Endometrial microvascular endothelial cells (primary cell): ENCODE data around the gene PANX2. TPM values are rescaled to one million over a fixed set of nuclear protein-coding genes. Genes with fewer than 3 reads are reported as not detected.
"Not testable (repeated sequence)": the region's sequence is repeated elsewhere in the genome, so short reads cannot be mapped to it uniquely, and the experiment has no call there.

ENCODE experiments used
- in situ Hi-C: cut with HindIII; loops from 2 replicates; pipeline ENCODE4 v1.10.0; 2017; ENCODE audit warnings: low sequenced_read_pairs, low pct_unique_long_range_greater_than_20kb; ENCODE audit errors: inconsistent ontology term
- total RNA-seq: library from RNA; depleted of rRNA; stranded (reverse); fragments of >200 nt; gene quantifications from one replicate; pipeline ENCODE4 v1.2.3, GENCODE V29; 2015; ENCODE audit errors: inconsistent ontology term

The PANX2 gene
- total RNA-seq, 1 donor from 2014 or later: 2.2 TPM

DNA sequence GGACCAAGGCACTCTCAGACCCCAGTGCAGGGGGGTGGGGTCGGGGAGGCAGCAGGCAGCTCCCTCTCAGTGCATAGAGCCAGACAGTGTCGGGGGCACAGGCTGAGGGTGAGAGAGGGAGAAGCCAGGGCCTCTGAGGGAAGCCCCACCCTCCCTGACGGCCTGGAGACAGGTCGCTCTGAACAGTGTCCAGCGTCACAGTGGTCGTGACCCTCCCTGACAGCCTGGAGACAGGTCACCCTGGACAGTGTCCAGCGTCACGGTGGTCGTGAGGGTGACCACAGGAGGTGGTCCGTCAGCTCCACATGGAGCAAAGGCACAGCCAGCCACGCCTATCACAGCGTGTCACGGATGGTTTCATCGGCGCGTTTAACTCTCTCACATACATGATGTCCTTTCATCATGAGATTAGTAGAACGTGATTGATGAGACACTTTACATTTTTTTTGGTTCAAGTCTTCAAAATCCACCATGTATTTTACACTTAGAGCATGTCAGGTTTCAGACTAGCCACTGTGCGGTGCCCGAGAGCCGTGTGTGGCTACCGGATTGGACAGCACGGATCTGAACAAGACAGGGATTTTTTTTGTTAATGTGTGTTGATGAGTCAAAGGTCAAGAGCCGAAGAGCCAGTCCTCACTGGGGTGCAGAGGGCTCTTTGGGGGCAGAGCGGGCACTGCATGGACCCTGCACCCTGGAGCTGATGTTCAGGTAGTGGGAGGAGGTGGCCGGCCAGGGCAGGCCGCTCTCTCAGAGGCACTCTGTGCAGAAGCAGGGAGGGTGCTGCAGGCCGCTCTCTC, 23.9 kb upstream of the PANX2 start:
- in situ Hi-C loops: no loop called here

DNA sequence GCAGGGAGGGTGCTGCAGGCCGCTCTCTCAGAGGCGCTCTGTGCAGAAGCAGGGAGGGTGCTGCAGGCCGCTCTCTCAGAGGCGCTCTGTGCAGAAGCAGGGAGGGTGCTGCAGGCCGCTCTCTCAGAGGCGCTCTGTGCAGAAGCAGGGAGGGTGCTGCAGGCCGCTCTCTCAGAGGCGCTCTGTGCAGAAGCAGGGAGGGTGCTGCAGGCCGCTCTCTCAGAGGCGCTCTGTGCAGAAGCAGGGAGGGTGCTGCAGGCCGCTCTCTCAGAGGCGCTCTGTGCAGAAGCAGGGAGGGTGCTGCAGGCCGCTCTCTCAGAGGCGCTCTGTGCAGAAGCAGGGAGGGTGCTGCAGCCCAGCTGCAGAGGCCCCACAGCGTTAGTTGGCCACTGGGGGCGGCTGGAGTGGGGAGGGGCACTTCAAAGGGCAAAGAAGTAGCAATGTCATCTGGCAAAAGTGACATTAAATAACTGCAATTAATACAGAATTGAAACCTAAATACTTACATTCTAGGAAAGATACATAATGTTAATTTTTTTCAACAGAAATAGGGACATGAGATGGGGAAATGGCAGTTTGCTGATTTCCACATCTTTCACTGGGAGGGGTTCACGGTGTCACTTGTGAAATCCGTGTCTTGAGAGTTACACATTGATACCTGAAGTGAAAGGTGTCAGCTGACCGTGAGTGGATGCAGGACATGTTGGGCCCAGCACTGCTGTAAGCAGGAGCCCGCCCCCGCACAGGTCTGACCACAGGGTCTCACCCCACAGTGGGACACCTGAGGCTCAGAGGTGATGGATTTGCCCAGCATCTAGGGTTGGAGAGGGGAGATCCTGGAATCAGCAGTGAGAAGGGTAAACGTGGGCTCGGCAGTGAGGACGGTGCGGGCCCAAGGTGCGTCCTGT, 23.0 kb upstream of the PANX2 start:
- in situ Hi-C loops: not testable (repeated sequence)

DNA sequence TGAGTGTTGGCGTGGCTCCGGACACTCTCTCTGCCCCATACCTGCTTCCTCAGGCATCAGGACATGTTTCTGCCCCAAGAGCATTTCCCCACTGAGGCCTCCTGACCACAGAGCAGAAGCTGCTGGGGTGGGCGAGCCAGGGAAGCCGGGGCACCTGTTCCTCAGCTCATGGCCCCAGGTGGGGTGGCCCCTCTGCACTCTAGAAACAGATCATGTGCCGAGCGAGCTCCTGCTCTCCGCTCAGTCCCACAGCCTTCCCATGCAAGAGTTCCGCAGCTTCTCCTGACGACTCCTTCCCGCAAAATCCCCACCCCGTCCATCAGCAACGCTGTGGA, 22.4 kb upstream of the PANX2 start:
- in situ Hi-C loops: no loop called here

DNA sequence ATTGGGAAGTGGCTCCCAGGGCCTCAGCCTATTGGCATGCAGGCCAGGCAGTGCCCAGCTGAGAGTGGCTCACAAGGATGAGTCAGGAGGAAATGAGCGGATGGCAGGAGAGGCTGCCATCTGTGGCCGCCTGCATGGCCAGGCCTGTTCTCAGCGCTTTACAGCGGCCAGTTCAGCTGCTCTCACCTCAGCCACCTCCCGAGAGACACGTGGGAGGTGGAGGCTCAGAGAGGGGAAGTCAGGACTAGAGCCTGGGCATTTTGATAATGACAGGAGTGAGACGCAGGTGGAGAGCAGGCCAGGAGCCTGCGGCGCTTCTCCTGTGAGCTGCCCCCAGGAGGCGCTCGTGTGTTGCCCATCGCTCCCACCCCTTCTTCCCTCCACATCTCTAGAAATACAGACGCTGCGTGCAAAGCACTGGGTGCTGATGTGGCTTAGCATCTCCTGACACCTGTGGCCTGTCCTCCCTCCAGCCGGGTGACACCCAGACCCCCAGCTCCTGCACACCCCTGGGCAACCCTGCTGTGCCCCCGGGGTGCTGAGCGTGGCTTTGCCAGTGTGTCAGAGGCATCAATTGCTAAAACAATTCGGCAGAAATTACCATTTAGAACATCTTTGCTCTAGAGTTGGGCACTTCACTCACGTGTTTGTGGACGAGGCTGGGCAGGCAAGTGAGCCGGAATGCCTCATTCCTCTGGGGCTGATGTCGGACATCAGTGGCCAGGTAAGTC, 21.4 kb upstream of the PANX2 start:
- in situ Hi-C loops: no loop called here

DNA sequence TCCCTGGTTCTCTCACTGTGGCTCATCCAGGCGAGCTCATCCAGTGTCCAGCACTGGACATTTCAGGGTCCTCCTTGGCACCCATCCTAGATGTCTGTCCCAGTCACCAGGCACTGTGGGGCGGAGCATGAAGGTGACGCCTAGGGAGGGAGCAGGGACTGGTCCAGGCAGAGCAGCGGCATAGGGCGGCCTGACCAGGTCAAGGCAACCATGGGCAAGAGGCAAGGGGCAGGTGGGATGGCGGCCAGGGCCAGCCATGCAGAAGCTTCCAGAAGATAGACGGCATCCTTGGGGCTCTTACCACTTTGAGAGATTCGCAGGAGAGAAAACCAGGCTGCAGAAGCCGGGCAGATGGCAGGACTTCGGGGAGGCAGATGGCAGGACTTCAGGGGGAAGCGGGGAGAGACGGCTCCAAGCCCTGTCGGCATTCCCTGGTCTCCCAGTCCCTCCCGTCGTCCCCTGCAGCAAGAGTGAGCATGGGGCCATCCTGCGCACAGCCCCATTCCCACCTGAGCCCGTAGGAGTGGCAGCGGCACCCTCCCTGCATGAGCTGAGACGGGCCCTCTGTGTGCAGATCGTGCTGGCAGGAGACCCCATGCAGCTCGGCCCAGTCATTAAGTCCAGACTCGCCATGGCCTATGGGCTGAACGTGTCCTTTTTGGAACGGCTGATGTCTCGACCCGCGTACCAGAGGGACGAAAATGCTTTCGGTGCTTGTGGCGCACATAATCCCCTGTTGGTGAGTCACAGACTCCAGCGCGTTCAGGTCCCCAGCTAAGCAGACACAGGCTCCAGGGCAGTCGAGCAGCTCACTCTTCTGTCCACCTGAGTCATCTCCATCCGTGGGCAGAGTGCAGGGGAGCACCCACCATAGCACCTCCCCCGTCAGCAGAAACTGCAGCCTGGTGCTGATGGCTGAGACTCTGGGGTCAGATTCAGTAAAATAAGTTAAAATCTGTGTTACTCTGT, 20.1 kb upstream of the PANX2 start:
- in situ Hi-C loops: no loop called here

DNA sequence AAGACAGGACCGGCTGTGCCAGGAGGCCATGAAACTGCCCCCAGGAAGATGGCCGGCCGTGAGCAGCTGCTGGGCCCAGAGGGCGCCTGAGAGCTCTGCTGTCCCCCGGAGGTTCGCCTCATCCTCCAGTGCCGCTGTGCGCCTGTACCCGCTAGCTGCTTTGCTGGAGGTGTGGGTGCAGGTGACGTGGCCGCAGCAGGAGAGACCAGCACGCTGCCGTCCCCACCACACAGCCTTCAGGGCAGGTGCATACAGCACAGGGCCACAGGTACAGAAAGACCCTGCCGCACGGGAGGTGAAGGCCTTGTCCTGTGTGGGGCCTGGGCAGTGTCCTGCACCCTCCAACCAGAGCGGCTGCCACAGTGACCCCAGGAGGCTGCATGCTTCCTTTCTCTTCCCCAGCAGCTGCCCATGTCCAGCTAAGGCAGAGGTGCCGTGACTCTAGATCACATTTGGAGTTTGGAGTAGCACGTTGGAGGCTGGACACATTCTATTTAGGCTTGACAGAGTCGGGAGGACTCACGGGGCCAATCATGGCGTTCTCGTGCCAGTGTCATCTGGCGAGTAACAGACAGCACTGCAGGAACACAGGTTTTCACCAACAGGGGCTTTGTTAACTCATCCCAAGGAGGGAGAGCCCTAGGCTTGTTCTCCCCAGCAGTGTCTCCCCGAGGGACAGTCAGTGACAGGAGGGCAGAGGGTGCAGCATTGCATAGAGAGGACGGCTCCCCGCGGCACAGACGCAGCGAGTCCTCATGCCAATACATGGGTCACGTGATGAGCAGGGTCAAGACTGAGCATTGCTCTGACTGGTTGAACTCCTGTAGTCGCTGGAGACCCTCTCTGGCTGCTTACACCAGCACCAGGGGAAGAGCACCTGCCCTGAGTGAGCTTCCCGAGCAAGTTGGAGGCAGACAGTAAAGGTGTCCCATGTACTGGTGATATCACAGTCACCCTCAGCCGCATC, 18.7 kb upstream of the PANX2 start:
- in situ Hi-C loops: no loop called here

DNA sequence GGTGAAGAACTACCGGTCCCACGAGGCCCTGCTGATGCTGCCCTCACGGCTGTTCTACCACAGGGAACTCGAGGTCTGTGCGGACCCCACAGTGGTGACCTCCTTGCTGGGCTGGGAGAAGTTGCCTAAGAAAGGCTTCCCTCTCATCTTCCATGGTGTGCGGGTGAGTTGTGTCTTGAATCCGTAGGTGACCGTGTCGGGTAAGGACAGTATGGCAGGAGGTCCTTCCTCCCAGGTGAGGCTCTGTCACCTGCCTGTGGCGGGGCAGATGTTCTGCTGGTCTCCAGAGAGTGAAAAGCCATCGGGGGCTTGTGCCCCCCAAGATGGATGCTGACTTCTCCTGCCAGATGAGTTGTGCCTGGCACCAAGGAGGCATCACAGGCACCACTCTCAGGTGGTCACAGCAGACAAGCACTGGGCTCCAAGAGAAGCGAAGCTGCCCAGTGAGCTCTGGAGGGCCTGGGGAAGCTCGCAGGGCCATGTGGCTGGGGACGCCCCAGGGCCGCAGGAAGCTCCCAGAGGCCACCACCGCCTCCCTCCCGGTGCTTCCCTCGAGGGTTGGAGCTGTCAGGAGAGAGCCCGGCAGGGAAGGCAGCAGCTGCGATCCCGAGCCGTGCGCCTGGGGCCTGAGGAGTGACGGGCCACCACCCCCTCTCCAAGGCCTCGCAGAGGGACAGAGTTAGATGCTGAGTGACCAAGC, 17.3 kb upstream of the PANX2 start:
- in situ Hi-C loops: no loop called here

DNA sequence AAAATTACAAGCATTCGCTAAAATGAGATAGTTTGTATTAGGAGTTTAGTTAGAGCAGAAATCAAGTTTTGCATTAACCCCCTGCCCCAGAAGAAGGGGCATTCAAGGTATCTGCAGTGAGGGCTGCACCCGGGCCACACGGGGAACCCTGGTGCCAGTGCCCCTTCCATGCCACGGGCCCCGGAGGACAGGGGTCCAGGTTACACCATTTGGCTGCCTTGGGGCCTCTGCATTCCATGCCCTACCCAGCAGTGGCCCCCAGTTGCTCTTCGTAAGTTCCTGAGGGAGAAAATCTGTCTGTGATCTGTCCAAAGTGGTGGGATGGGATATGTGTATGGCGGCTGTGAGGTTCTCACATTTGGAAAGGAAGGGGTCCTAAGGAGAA, 16.8 kb upstream of the PANX2 start:
- in situ Hi-C loops: no loop called here

DNA sequence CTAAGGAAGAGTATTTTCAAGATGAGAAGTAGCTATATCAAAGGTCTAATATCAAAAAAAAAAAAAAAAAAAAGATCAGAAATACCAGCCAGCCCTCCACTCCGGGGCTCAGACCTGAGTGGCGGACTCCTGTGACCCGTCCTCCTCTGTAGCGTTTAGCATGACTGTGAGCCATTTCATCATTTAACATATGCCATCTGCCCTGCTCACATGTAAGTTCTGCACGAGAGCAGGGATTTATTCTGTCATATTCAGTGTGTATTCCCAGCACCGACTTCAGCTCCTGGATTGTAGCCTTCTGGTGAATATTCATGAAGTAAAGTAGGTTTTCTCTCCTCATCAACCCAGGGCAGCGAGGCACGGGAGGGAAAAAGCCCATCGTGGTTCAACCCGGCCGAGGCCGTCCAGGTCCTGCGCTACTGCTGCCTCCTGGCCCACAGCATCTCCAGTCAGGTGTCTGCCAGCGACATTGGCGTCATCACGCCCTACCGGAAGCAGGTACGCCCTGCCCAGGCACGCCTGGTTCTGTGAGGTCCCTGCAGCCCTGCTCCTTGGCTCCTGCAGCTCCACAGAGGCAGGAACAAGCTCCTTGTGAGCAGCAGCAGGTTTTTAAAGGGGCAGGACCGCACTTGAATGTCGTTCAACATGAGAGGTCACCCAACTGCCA, 12.7 kb upstream of the PANX2 start:
- in situ Hi-C loops: no loop called here

DNA sequence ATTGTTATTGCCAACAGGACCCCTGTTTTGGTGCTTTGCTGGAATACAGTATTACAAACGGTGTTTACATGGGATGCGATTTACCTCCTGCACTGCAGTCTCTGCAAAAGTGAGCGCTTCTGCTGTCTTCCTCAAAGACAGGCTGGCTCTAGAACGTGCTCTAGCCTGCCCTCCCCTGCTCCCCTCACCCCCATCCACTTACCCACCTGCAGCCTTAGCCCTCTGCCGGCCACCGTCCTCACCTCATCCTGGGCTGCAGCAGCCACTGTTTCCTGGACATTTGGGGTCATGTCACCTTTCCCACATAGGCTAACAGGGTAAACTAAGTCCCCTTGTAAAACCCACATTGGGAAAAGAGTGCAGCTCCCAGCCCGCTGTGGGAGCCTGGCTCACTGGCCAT, 9.6 kb upstream of the PANX2 start:
- in situ Hi-C loops: no loop called here

DNA sequence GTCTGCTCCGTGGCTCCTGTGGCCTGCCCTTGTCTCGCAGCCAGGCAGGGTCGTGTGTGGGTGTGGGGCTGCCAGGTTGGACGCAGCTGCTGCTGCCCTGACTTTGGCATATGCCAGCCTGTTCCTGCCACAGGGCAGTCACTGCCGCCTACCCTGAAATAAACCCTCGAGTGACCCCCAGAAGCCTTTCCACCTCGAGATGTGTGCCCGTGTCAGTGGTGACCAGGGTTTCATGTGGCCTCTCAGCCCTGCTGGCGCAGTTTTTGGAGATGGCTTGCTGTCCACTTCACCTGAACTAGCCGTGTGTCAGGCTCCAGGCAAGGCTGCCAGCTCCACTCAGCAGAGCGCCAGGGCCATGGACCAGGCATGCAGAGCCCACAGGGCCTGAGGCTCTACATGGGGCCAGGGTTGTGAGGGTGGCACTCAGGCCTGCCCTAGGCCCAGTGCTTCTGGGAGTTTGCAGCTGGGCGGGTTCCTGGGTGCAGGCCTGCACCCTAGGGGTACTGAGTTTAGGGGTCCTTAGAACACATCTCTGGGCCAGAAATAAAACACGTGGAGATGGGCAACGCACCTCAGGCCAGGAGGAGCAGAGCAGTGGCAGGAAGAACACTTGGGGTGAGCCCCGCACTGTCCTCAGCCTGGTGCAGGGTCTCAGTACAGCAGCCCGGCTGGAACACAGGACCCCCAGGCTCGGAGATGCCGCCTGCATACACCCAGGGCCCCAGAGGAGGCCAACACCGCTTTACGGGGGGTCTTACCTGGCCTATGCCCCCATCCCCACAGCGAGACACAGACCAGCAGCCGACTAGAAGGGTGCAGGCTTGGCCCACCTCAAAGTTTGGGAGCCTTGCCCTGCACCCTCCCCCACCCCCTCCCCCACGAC, 8.8 kb upstream of the PANX2 start:
- in situ Hi-C loops: no loop called here

DNA sequence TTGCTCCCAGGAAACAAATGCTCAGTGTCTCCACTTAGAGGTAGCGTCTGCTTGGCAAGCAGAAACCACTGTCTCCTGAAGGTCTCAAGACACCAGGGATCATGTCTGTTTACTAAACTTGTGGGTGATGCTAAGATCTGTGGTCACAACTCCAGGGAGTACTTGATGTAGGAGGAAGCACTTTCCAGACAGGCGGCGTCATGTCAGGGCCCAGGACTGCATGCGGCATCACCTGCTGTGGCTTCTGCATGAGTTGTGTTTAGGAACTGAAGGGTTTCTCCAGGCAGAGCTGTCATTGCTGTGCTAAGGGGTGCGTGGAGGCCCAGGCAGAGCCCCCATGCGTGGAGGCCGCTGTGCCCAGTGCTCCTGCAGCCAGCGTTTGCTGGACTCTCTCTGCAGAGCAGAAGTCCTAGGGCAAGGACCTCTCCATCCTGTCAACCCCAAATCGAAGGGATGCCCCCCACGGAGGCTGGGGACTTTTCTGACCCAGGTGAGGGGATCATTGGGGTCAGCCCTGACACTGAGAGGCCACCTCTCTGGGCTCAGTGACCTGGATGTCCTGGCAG, 8.1 kb upstream of the PANX2 start:
- in situ Hi-C loops: no loop called here

DNA sequence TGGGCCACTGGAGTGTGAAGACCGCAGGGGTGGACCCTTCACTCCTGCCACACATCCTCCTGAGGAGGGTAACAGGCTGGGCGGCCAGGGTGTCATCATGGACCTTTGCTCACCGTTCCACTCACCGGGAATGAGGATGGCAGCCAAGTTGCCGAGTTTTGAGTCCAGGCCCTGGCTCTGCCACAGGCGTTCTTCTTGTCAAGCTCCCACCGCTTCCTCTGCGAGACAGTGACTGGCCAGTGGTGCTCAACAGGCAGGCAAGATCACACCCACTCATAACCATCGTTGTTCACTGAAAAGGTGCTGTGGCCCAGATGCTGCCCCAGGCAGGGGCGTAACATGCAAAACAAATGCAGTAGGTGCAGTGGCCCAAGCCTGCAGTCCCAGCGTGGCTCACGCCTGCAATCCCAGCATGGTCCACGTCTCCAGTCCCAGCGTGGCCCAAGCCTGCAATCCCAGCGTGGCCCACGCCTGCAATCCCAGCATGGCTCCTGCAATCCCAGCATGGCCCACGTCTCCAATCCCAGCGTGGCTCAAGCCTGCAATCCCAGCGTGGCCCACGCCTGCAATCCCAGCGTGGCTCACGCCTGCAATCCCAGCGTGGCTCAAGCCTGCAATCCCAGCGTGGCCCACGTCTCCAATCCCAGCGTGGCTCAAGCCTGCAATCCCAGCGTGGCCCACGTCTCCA, 5.0 kb upstream of the PANX2 start:
- in situ Hi-C loops: no loop called here

DNA sequence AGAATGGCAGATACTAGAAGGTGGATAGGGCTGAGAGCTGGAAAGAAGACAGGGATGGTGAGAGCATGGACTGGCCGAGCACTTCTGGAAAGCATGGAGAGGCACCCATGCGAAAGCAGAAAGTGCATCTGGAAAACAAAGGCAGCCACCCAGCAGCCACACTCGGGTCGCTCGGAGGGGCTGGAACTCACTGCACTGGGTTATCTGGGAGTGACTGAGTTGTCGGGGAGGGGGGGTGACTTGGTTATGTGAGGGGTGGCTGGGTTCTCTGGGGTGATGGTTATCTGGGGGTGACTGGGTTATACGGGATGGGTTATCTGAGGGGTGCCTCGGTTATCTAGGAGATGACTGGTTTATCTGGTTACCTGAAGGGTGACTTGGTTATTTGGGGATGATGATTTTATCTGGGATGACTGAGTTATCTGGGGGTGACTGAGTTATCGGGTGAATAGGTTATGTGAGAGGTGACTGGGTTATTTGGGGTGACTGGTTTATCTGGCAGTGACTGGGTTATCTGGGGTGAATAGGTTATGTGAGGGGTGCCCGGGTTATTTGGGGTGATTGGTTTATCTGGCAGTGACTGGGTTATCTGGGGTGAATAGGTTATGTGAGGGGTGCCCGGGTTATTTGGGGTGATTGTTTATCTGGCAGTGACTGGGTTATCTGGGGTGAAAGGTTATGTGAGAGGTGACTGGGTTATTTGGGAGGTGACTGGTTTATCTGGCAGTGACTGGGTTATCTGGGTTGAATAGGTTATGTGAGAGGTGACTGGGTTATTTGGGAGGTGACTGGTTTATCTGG, 2.6 kb upstream of the PANX2 start:
- in situ Hi-C loops: no loop called here
